Loucy (cell line): ENCODE data around the gene SPEG.

Experiments used
- H2AFZ ChIP-seq: fragments of 200-600 bp; sonication (generic); 2 replicates; pipeline ENCODE4 v1.6.0; 2016; ENCODE audit warnings: antibody characterized with exemption, mild to moderate bottlenecking, low read length, moderate library complexity
- H3F3A ChIP-seq: fragments of 200-600 bp; 2 replicates; pipeline ENCODE4 v1.6.0; 2016; ENCODE audit warnings: antibody characterized with exemption, low read depth, mild to moderate bottlenecking
- H3K27me3 ChIP-seq: fragments of 200-600 bp; sonication (generic); 2 replicates; pipeline ENCODE4 v1.6.1; 2014; ENCODE audit warnings: low read length, mild to moderate bottlenecking; ENCODE audit not compliant: insufficient read depth, poor library complexity, severe bottlenecking
- H3K36me3 ChIP-seq: fragments of 200-600 bp; sonication (generic); 2 replicates; pipeline ENCODE4 v1.6.1; 2016; ENCODE audit warnings: low read length; ENCODE audit not compliant: insufficient read depth
- H3K4me1 ChIP-seq: fragments of 200-600 bp; sonication (generic); 2 replicates; pipeline ENCODE4 v1.5.1; 2014; ENCODE audit warnings: low read length, mild to moderate bottlenecking; ENCODE audit not compliant: insufficient read depth, poor library complexity, severe bottlenecking
- H3K4me2 ChIP-seq: fragments of 200-600 bp; sonication (generic); 2 replicates; pipeline ENCODE4 v1.6.0; 2014; ENCODE audit warnings: antibody characterized with exemption, low read length, low read depth, mild to moderate bottlenecking; ENCODE audit not compliant: poor library complexity, severe bottlenecking
- H3K4me3 ChIP-seq: fragments of 200-600 bp; sonication (generic); 2 replicates; pipeline ENCODE4 v1.5.1; 2014; ENCODE audit warnings: low read length, mild to moderate bottlenecking, mixed read lengths; ENCODE audit not compliant: poor library complexity, severe bottlenecking
- H3K79me2 ChIP-seq: fragments of 200-600 bp; sonication (generic); 2 replicates; pipeline ENCODE4 v1.6.1; 2014; ENCODE audit warnings: low read length; ENCODE audit not compliant: insufficient read depth
- H3K9ac ChIP-seq: fragments of 200-600 bp; sonication (generic); 2 replicates; pipeline ENCODE4 v1.6.0; 2014; ENCODE audit warnings: mild to moderate bottlenecking, low read depth, low read length, moderate library complexity; ENCODE audit not compliant: poor library complexity, severe bottlenecking
- H3K9me2 ChIP-seq: fragments of 200-600 bp; sonication (generic); replicated peaks from 2 replicates; pipeline ENCODE4 v1.6.1; 2016; ENCODE audit warnings: low read depth, low read length, mixed read lengths
- H3K9me3 ChIP-seq: fragments of 200-600 bp; sonication (generic); 2 replicates; pipeline ENCODE4 v1.6.1; 2014; ENCODE audit warnings: mild to moderate bottlenecking, antibody characterized with exemption, low read length, low read depth; ENCODE audit not compliant: insufficient read depth
- H4K20me1 ChIP-seq: fragments of 200-600 bp; sonication (generic); 2 replicates; pipeline ENCODE4 v1.6.0; 2014; ENCODE audit warnings: antibody characterized with exemption, low read length, mild to moderate bottlenecking; ENCODE audit not compliant: insufficient read depth, poor library complexity, severe bottlenecking
- CTCF ChIP-seq: fragments of 200-600 bp; sonication (generic); conservative IDR thresholded peaks from 2 replicates; pipeline ENCODE4 v1.5.1; 2014; ENCODE audit warnings: mild to moderate bottlenecking, antibody characterized with exemption, low read length
- EZH2phosphoT487 ChIP-seq: fragments of 200-600 bp; IDR thresholded peaks from 2 replicates; pipeline ENCODE4 v1.6.1; 2018; ENCODE audit warnings: antibody characterized with exemption, mild to moderate bottlenecking, moderate library complexity, borderline replicate concordance

The SPEG gene

GRCh38 chr2:219416938-219417337 is 17.7 kb upstream of the SPEG start:
- no peaks in the 10 kb centered on the region for H3K9me3 ChIP-seq
- H3K4me3 ChIP-seq: no peak overlapping the region
- H3K4me1 ChIP-seq: no peaks in the 10 kb centered on the region
- H3K9me2 ChIP-seq: no peaks in the 10 kb centered on the region
- no peak overlapping the region for H3K9ac ChIP-seq
- H3K79me2 ChIP-seq: no peaks in the 10 kb centered on the region
- no peak overlapping the region for H2AFZ ChIP-seq
- no peak overlapping the region for H3K4me2 ChIP-seq
- H3K36me3 ChIP-seq: no peaks in the 10 kb centered on the region
- TF ChIP-seq EZH2phosphoT487 (no peak), CTCF (no peak)
- H3K27me3 ChIP-seq: no peaks in the 10 kb centered on the region
- no peaks in the 10 kb centered on the region for H3F3A ChIP-seq
- H4K20me1 ChIP-seq: no peaks in the 10 kb centered on the region

- Histone ChIP-seq H3K4me2 (no peak overlapping the region), H4K20me1 (no peaks in the 10 kb centered on the region), H3K79me2 (no peaks in the 10 kb centered on the region), H3K9me3 (no peaks in the 10 kb centered on the region), H2AFZ (no peak overlapping the region), H3K9ac (no peak overlapping the region), H3K4me1 (no peaks in the 10 kb centered on the region), H3K4me3 (no peak overlapping the region), H3K36me3 (no peaks in the 10 kb centered on the region), H3K27me3 (no peaks in the 10 kb centered on the region), H3K9me2 (no peaks in the 10 kb centered on the region), H3F3A (no peaks in the 10 kb centered on the region)
- TF ChIP-seq CTCF: no peak
Measured at GRCh38 chr2:219417374-219417773, 17.3 kb upstream of the SPEG start.

GRCh38 chr2:219418155-219419011 is 16.3 kb upstream of the SPEG start, which contains the start of gene DES:
Gene DES, plus strand, starts transcription at chr2:219418377. Its CDS starts 86 bp downstream, at chr2:219418463.
- Histone ChIP-seq H3K9ac (no peak within 1 kb of the TSS), H3K4me3 (no peak within 1 kb of the TSS), H3K4me2 (no peak within 1 kb of the TSS), H3K4me1 (no peaks in the 10 kb centered on the region), H3K79me2 (no peaks in the 10 kb centered on the region), H4K20me1 (no peaks in the 10 kb centered on the region), H2AFZ (no peak within 1 kb of the TSS), H3K27me3 (no peaks in the 10 kb centered on the region), H3K9me2 (no peaks in the 10 kb centered on the region), H3F3A (no peaks in the 10 kb centered on the region), H3K9me3 (no peaks in the 10 kb centered on the region), H3K36me3 (no peaks in the 10 kb centered on the region)
- TF ChIP-seq EZH2phosphoT487: no peak
- no peak for TF ChIP-seq CTCF
